Thoracic aorta (tissue), 2 donors: Measurements from ENCODE around the gene CDK4. TPM values are rescaled to one million over a fixed set of nuclear protein-coding genes. Genes with fewer than 3 reads are reported as not detected.
A peak's percentile ranks its signal among the peaks of the same experiment; 100 is the strongest.

Source experiments
- ATAC-seq: fragments of 150-250 bp; one replicate; pipeline ENCODE4 v1.8.0; 2017; ENCODE audit warnings: low read depth; ENCODE audit not compliant: insufficient number of reproducible peaks, low FRiP score
- DNase-seq: peaks from one replicate; pipeline ENCODE4 v3.0.0-alpha.2; 2020; ENCODE audit warnings: low spot score
- H3K27ac ChIP-seq, 2 donors: fragments of 200-600 bp; sonication (generic); 1 replicate in 1 of 2; 2 replicates in 1 of 2; pipeline ENCODE4 v1.5.1; 2016; ENCODE audit warnings: mild to moderate bottlenecking in 2 of 2, moderate library complexity in 2 of 2
- H3K27me3 ChIP-seq: fragments of 200-600 bp; sonication (generic); replicated peaks from 2 replicates; pipeline ENCODE4 v1.6.0; 2016; ENCODE audit warnings: mild to moderate bottlenecking; ENCODE audit not compliant: insufficient read depth
- H3K36me3 ChIP-seq: fragments of 200-600 bp; sonication (generic); one replicate; pipeline ENCODE4 v1.5.1; 2016
- H3K4me1 ChIP-seq, 2 donors: fragments of 200-600 bp; sonication (generic); 1 replicate in 1 of 2; 2 replicates in 1 of 2; pipeline versions ENCODE4 v1.5.1 to v1.6.0; 2016; ENCODE audit warnings: low read depth in 2 of 2, mild to moderate bottlenecking in 1 of 2; ENCODE audit not compliant: control insufficient read depth in 1 of 2
- H3K4me3 ChIP-seq: fragments of 200-600 bp; sonication (generic); 2 replicates; pipeline ENCODE4 v1.5.1; 2016; ENCODE audit warnings: mild to moderate bottlenecking
- H3K9me3 ChIP-seq: fragments of 200-600 bp; sonication (generic); 2 replicates; pipeline ENCODE4 v1.5.1; 2016
- total RNA-seq, 2 donors: library from RNA; depleted of rRNA; stranded (reverse); fragments of >200 nt; gene quantifications; one replicate each; pipeline versions ENCODE4 v1.1.0 to v1.2.3, GENCODE V29; 2016
- TF ChIP-seq, protein P1 (sequence below): fragments of 200-600 bp; sonication (generic); IDR thresholded peaks from one replicate; pipeline ENCODE4 v1.5.1; 2019; ENCODE audit warnings: antibody characterized with exemption

Gene CDK4
- total RNA-seq, 2 donors from 2014 or later = 52.3 to 72.8 TPM

GRCh38 chr12:57781801-57782200 lies 29.7 kb upstream of the CDK4 start:
- no peak overlapping the region for H3K4me3 ChIP-seq
- H3K36me3 ChIP-seq = peaks cover 9% of the 10 kb centered on the region
- peaks cover 12 to 17% of the 10 kb centered on the region in 2 donors for H3K4me1 ChIP-seq
- H3K27ac ChIP-seq = peak overlapping the region in 1 of 2 donors; percentile 1
- no peaks in the 10 kb centered on the region for H3K27me3 ChIP-seq
- no peaks in the 10 kb centered on the region for H3K9me3 ChIP-seq
- no peak for ATAC-seq
- DNase-seq = no peak
- TF ChIP-seq, protein P1, sequence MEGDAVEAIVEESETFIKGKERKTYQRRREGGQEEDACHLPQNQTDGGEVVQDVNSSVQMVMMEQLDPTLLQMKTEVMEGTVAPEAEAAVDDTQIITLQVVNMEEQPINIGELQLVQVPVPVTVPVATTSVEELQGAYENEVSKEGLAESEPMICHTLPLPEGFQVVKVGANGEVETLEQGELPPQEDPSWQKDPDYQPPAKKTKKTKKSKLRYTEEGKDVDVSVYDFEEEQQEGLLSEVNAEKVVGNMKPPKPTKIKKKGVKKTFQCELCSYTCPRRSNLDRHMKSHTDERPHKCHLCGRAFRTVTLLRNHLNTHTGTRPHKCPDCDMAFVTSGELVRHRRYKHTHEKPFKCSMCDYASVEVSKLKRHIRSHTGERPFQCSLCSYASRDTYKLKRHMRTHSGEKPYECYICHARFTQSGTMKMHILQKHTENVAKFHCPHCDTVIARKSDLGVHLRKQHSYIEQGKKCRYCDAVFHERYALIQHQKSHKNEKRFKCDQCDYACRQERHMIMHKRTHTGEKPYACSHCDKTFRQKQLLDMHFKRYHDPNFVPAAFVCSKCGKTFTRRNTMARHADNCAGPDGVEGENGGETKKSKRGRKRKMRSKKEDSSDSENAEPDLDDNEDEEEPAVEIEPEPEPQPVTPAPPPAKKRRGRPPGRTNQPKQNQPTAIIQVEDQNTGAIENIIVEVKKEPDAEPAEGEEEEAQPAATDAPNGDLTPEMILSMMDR = no peak

DNA sequence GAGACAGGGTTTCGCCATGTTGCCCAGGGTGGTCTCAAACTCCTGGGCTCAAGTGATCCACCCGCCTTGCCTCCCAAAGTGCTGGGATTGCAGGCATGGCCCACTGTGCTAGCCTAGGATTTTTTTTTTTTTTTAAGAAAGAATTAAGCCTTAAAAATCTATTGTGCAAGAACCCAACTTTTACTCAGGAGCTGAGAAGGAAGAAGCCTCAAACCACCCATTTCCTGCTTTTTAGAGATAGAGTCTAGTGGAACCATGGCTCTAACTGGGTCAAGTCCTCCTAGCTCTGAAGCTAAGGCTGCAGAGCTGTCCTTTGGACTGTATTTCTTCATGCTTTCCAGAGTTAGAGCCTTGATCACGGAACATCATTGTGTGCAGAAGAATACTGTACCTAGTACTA lies 29.1 kb upstream of the CDK4 start:
- Histone ChIP-seq H3K27ac (peak overlapping the region in 1 of 2 donors; percentile 1), H3K4me1 (peaks cover 12 to 17% of the 10 kb centered on the region in 2 donors), H3K36me3 (peaks cover 7% of the 10 kb centered on the region), H3K4me3 (no peak overlapping the region), H3K9me3 (no peaks in the 10 kb centered on the region), H3K27me3 (no peaks in the 10 kb centered on the region)
- ATAC-seq = no peak
- TF ChIP-seq, protein P1 = no peak
- no peak for DNase-seq

GRCh38 chr12:57780284-57780897 lies 28.3 kb upstream of the CDK4 start:
- Histone ChIP-seq H3K4me1 (peaks cover 12 to 17% of the 10 kb centered on the region in 2 donors), H3K9me3 (no peaks in the 10 kb centered on the region), H3K27me3 (no peaks in the 10 kb centered on the region), H3K36me3 (peaks cover 8% of the 10 kb centered on the region), H3K27ac (no peak overlapping the region), H3K4me3 (no peak overlapping the region)
- DNase-seq = no peak
- ATAC-seq = no peak
- TF ChIP-seq, protein P1 = no peak

- no peak overlapping the region for H3K27ac ChIP-seq
- no peaks in the 10 kb centered on the region for H3K27me3 ChIP-seq
- no peaks in the 10 kb centered on the region for H3K9me3 ChIP-seq
- peaks cover 8% of the 10 kb centered on the region for H3K36me3 ChIP-seq
- ATAC-seq (no peak), DNase-seq (no peak)
- peaks cover 12 to 17% of the 10 kb centered on the region in 2 donors for H3K4me1 ChIP-seq
- TF ChIP-seq, protein P1 = no peak
- no peak overlapping the region for H3K4me3 ChIP-seq
These were observed 27.6 kb upstream of the CDK4 start for GRCh38 chr12:57779736-57780135.

GRCh38 chr12:57777911-57778310 lies 25.8 kb upstream of the CDK4 start:
- TF ChIP-seq, protein P1 = no peak
- no peak for DNase-seq
- Histone ChIP-seq H3K27ac (no peak overlapping the region), H3K9me3 (no peaks in the 10 kb centered on the region), H3K4me1 (peaks cover 8 to 18% of the 10 kb centered on the region in 2 donors), H3K27me3 (no peaks in the 10 kb centered on the region), H3K4me3 (no peak overlapping the region), H3K36me3 (peaks cover 8% of the 10 kb centered on the region)
- no peak for ATAC-seq
